CD4-positive, alpha-beta T cell (primary cell): ENCODE measurements around the gene CCSER1. TPM values are rescaled to one million over a fixed set of nuclear protein-coding genes. Genes with fewer than 3 reads are reported as not detected.

Experiments
- ATAC-seq: fragments of 200-7000 bp; cut with Tn5 transposase; one replicate; pipeline ENCODE4 v1.10.0; 2022; ENCODE audit warnings: mild to moderate bottlenecking; ENCODE audit not compliant: poor library complexity
- CTCF ChIA-PET: fragments of 350-600 bp; sonication (Branson Sonifier 250); formaldehyde crosslinking; loops from one replicate; lab custom pipeline; 2021; ENCODE audit warnings: antibody characterized with exemption, inconsistent platforms; lab: Charles Lee
- POLR2A ChIA-PET: fragments of 350-600 bp; sonication (Branson Sonifier 250); formaldehyde crosslinking; loops from one replicate; lab custom pipeline; 2021; ENCODE audit warnings: antibody characterized with exemption, inconsistent platforms; lab: Charles Lee
- DNase-seq, 14 experiments: peaks; one replicate each; pipeline ENCODE4 v3.0.0-alpha.2; 2013 to 2020; ENCODE audit warnings: mixed read lengths in 2 of 14
- H3K27ac ChIP-seq, 2 donors: one replicate each; pipeline versions ENCODE4 v1.5.1 to v1.7.0; 2013; ENCODE audit warnings: low read length in 2 of 2, low read depth in 1 of 2, mild to moderate bottlenecking in 1 of 2
- H3K27me3 ChIP-seq, 2 experiments: 1 replicate in 1 of 2; 2 replicates in 1 of 2; pipeline versions ENCODE4 v1.6.1 to v1.7.0; 2013; ENCODE audit warnings: low read length in 2 of 2, control low read depth in 1 of 2, mild to moderate bottlenecking in 1 of 2, moderate library complexity in 1 of 2; ENCODE audit not compliant: insufficient read depth in 2 of 2, control insufficient read depth in 1 of 2
- H3K36me3 ChIP-seq: one replicate; pipeline ENCODE4 v1.6.1; 2013; ENCODE audit warnings: low read length, control low read depth; ENCODE audit not compliant: insufficient read depth
- H3K4me1 ChIP-seq: one replicate; pipeline ENCODE4 v1.6.1; 2013; ENCODE audit warnings: low read length, control low read depth; ENCODE audit not compliant: insufficient read depth
- H3K4me3 ChIP-seq: one replicate; pipeline ENCODE4 v1.5.1; 2013; ENCODE audit warnings: mild to moderate bottlenecking, low read length, moderate library complexity
- H3K9me3 ChIP-seq, 2 experiments: 1 replicate in 1 of 2; 2 replicates in 1 of 2; pipeline versions ENCODE4 v1.6.1 to v1.7.0; 2013; ENCODE audit warnings: low read length in 2 of 2, mild to moderate bottlenecking in 2 of 2, control low read depth in 1 of 2, moderate library complexity in 1 of 2; ENCODE audit not compliant: control insufficient read depth in 1 of 2, insufficient read depth in 1 of 2
- H3K27ac Mint-ChIP-seq: one replicate; pipeline ENCODE4 v1.8.0; 2020; ENCODE audit warnings: mixed read lengths
- H3K27me3 Mint-ChIP-seq: one replicate; pipeline ENCODE4 v1.8.0; 2021; ENCODE audit warnings: mixed read lengths
- H3K36me3 Mint-ChIP-seq: one replicate; pipeline ENCODE4 v1.8.0; 2021; ENCODE audit warnings: low read depth, mixed read lengths
- H3K4me1 Mint-ChIP-seq: one replicate; pipeline ENCODE4 v1.8.0; 2021; ENCODE audit warnings: low read depth, mixed read lengths
- H3K4me3 Mint-ChIP-seq: one replicate; pipeline ENCODE4 v1.8.0; 2020; ENCODE audit warnings: mild to moderate bottlenecking, mixed read lengths
- H3K9me3 Mint-ChIP-seq: one replicate; pipeline ENCODE4 v1.8.0; 2020; ENCODE audit warnings: mixed read lengths
- intact Hi-C, 2 experiments: fragments of 100-400 bp; cut with DNase I in 1 of 2; cut with micrococcal nuclease in 1 of 2; formaldehyde crosslinking; loops; one replicate each; pipeline versions ENCODE4 v1.15.1 to v1.9.0; 2023 to 2025; cut with DNase I, micrococcal nuclease
- total RNA-seq, 174 experiments: library from RNA in 2 of 174; stranded (reverse) in 2 of 174; gene quantifications; one replicate each; pipeline ENCODE4 v1.2.3 and lab custom pipeline; 2021 to 2026
- TF ChIP-seq, protein P1 (sequence below): fragments of 200-600 bp; IDR thresholded peaks from one replicate; pipeline ENCODE4 v1.8.0; 2022; ENCODE audit warnings: antibody characterized with exemption, mild to moderate bottlenecking

The CCSER1 gene
- total RNA-seq, 2 experiments from 2014 or later: 0.36 to 0.71 TPM

DNA sequence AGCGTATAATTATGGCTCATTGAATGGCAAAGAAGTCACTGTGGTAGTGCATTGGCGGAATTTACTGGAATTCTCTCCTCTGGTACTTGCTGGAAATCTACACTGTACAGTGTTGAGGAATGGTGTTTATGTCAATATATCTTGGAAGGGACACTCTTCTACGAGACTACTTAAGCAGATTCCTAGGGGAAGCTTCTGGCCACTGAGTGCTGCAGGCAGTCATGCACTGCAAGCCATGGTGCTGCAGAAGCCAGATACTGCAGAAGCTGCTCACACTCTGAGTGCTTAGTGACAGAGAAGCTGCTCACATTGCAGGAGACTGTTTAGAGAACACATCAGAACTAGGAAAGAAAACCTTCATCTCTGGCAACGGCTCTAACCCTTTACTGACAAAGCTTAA lies 725.0 kb downstream of the CCSER1 start:
- intact Hi-C loops: no loop called here
- DNase-seq: no peak
- POLR2A ChIA-PET: no interaction called here
- H3K4me1 ChIP-seq: no peaks in the 10 kb centered on the region
- Mint-ChIP-seq H3K27ac (no peak overlapping the region), H3K27me3 (no peaks in the 10 kb centered on the region), H3K4me1 (no peaks in the 10 kb centered on the region), H3K36me3 (no peaks in the 10 kb centered on the region), H3K4me3 (no peak overlapping the region), H3K9me3 (peaks cover 3% of the 10 kb centered on the region)
- H3K9me3 ChIP-seq: peaks cover 0 to 10% of the 10 kb centered on the region in 2 experiments
- no peaks in the 10 kb centered on the region for H3K36me3 ChIP-seq
- TF ChIP-seq, protein P1, sequence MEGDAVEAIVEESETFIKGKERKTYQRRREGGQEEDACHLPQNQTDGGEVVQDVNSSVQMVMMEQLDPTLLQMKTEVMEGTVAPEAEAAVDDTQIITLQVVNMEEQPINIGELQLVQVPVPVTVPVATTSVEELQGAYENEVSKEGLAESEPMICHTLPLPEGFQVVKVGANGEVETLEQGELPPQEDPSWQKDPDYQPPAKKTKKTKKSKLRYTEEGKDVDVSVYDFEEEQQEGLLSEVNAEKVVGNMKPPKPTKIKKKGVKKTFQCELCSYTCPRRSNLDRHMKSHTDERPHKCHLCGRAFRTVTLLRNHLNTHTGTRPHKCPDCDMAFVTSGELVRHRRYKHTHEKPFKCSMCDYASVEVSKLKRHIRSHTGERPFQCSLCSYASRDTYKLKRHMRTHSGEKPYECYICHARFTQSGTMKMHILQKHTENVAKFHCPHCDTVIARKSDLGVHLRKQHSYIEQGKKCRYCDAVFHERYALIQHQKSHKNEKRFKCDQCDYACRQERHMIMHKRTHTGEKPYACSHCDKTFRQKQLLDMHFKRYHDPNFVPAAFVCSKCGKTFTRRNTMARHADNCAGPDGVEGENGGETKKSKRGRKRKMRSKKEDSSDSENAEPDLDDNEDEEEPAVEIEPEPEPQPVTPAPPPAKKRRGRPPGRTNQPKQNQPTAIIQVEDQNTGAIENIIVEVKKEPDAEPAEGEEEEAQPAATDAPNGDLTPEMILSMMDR: no peak
- ATAC-seq: no peak
- CTCF ChIA-PET: interaction anchor here (0.9 kb wide), 1 partner anchor 26 kb away, joined by 4 read pairs; no protein-coding TSS in a partner anchor
- H3K4me3 ChIP-seq: no peak overlapping the region
- H3K27me3 ChIP-seq: no peaks in the 10 kb centered on the region
- no peak overlapping the region for H3K27ac ChIP-seq

DNA sequence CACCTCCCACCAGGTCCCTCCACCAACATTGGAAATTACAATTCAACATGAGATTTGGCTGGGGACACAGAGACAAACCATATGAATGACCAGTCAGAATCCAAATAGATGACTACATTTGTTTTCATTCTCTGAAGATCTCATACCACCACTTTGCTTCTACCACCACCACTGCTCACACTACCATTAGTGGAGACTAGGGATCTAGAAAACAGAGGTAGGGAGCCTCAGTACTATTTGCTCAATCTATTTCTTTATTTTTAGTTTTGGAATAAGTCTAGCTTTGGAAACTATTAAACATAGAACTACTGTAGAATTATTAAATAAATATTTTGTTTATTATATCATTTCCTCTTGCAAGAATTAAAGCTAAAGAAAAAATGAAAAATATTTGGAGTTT lies 727.9 kb downstream of the CCSER1 start:
- no peaks in the 10 kb centered on the region for H3K27me3 ChIP-seq
- Mint-ChIP-seq H3K27me3 (no peaks in the 10 kb centered on the region), H3K4me1 (no peaks in the 10 kb centered on the region), H3K27ac (no peak overlapping the region), H3K9me3 (no peaks in the 10 kb centered on the region), H3K36me3 (no peaks in the 10 kb centered on the region), H3K4me3 (no peak overlapping the region)
- DNase-seq (no peak), ATAC-seq (no peak)
- TF ChIP-seq, protein P1: no peak
- intact Hi-C loops: no loop called here
- H3K4me3 ChIP-seq: no peak overlapping the region
- H3K9me3 ChIP-seq: peaks cover 0 to 3% of the 10 kb centered on the region in 2 experiments
- ChIA-PET POLR2A (no interaction called here), CTCF (no interaction called here)
- no peaks in the 10 kb centered on the region for H3K36me3 ChIP-seq
- H3K27ac ChIP-seq: no peak overlapping the region
- no peaks in the 10 kb centered on the region for H3K4me1 ChIP-seq

DNA sequence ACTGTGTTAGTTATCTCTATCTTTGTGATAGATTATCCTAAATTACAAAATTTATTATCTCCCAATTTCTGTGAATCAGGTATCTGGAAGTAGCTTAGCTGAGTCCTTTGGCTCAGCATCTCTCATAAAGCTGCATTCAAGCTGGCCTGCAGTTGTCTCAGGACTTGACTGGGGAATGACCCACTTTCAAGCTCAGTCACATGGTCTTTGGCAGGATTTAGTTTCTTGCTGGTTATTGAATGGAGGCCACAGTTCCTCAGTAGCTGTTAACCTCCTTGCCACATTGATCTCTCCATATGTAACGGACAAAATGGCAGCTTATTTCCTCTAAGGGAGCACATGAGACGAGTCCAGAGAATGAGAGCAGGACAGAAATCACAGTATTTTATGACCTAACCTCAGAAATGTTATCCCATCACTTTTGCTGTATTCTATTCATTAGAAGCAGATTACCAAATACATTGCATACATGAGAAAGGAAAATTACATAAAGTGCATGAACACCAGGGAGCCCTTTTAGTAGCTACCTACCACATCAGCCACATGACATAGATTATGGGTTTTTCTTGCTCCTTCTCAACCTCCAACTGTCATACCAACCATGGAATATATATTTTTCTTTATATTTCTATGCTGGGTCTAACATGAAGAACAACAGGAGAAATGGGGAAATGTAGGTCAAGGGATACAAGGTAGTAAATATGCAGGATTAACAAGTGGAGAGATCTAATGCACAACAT lies 730.1 kb downstream of the CCSER1 start:
- Mint-ChIP-seq H3K4me3 (no peak overlapping the region), H3K27me3 (no peaks in the 10 kb centered on the region), H3K27ac (no peak overlapping the region), H3K4me1 (no peaks in the 10 kb centered on the region), H3K9me3 (no peaks in the 10 kb centered on the region), H3K36me3 (no peaks in the 10 kb centered on the region)
- Histone ChIP-seq H3K4me3 (no peak overlapping the region), H3K36me3 (no peaks in the 10 kb centered on the region), H3K27ac (no peak overlapping the region), H3K9me3 (no peaks in the 10 kb centered on the region), H3K4me1 (no peaks in the 10 kb centered on the region), H3K27me3 (no peaks in the 10 kb centered on the region)
- POLR2A ChIA-PET: no interaction called here
- no peak for ATAC-seq
- TF ChIP-seq, protein P1: no peak
- no peak for DNase-seq
- CTCF ChIA-PET: no interaction called here
- intact Hi-C loops: no loop called here
